22Rv1 (cell line): ENCODE measurements around the gene PAK5.

Experiments used
- H3K27ac ChIP-seq: fragments of 450-650 bp; 2 replicates; pipeline ENCODE4 v1.5.1; 2017
- CTCF ChIP-seq: fragments of 450-650 bp; IDR thresholded peaks from 2 replicates; pipeline ENCODE4 v1.5.1; 2017; ENCODE audit warnings: mild to moderate bottlenecking
- ZFX ChIP-seq: fragments of 450-650 bp; IDR thresholded peaks from 2 replicates; pipeline ENCODE4 v1.6.1; 2017; ENCODE audit warnings: antibody characterized with exemption, borderline replicate concordance

PAK5 gene

GRCh38 chr20:9535449-9535848 lies 303.4 kb downstream of the PAK5 start:
- no peak overlapping the region for H3K27ac ChIP-seq
- TF ChIP-seq ZFX (no peak), CTCF (no peak)

GRCh38 chr20:9534025-9534424 lies 304.9 kb downstream of the PAK5 start:
- TF ChIP-seq CTCF (no peak), ZFX (no peak)
- no peak overlapping the region for H3K27ac ChIP-seq

GRCh38 chr20:9532069-9532838 lies 306.6 kb downstream of the PAK5 start:
- no peak overlapping the region for H3K27ac ChIP-seq
- TF ChIP-seq CTCF (no peak), ZFX (no peak)

DNA sequence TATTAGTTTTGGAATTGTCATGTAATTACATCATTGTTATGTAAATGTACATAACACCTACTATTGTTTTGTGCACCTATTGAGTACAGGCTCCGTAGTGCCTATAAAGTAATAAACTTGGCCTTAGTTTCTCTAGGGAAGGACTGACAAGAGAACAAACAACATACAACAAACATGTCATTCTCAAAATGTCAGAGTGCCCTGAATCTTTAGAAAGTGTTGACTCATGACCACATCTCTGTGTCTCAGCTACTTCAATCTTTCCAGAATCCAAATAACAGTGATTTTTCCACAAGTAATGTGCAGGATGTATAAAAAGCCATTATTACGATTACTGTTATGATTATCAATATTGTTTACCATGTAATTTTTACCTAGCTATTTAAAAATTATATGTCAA lies 307.3 kb downstream of the PAK5 start:
- H3K27ac ChIP-seq, result no peak overlapping the region
- TF ChIP-seq ZFX (no peak), CTCF (no peak)

DNA sequence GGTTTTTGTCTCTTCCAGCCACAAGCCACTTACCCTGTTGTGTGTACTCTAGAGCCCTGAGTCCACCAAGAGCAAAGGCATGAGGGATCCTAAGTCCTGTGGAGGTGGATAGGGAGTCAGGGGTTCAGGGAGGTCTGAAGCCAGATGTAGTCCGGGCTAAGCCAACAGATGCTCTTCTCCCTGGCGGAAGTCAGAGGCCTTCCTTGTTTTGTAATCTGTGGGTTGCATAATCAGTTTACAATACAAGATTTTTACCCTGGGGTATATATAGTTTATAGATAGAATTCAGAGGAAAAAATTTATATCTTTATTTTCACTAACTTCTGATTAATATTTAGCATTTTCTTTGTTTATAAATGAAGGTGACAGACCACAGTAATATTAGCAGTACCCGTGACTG lies 315.2 kb downstream of the PAK5 start:
- TF ChIP-seq CTCF (no peak), ZFX (no peak)
- H3K27ac ChIP-seq, result no peak overlapping the region

- H3K27ac ChIP-seq, result no peak overlapping the region
Measured at GRCh38 chr20:9520086-9520485, 318.8 kb downstream of the PAK5 start.

More at GRCh38 chr20:9520086-9520485, 318.8 kb downstream of the PAK5 start:
- TF ChIP-seq ZFX (no peak), CTCF (no peak)
